DND-41 (cell line): Measurements from ENCODE around the gene PAM.

Source experiments
- ATAC-seq: fragments of 200-7000 bp; cut with Tn5 transposase; 3 replicates; pipeline ENCODE4 v1.9.1; 2021; ENCODE audit warnings: low read depth; ENCODE audit not compliant: insufficient read depth
- DNase-seq: peaks from one replicate; pipeline ENCODE4 v3.0.0-alpha.2; 2020
- H2AFZ ChIP-seq: 2 replicates; pipeline ENCODE4 v1.6.0; 2012; ENCODE audit warnings: low read depth, low read length
- H3K27ac ChIP-seq: 2 replicates; pipeline ENCODE4 v1.5.1; 2012; ENCODE audit warnings: low read length, inconsistent platforms
- H3K27me3 ChIP-seq: fragments of 200-600 bp; sonication (generic); 2 replicates; pipeline ENCODE4 v1.6.0; 2012; ENCODE audit warnings: low read length, mild to moderate bottlenecking, inconsistent platforms; ENCODE audit not compliant: insufficient read depth, poor library complexity
- H3K36me3 ChIP-seq: 2 replicates; pipeline ENCODE4 v1.5.1; 2012; ENCODE audit warnings: low read length, inconsistent platforms; ENCODE audit not compliant: insufficient read depth
- H3K4me1 ChIP-seq: 2 replicates; pipeline ENCODE4 v1.5.1; 2012; ENCODE audit warnings: mild to moderate bottlenecking, low read length; ENCODE audit not compliant: insufficient read depth
- H3K4me2 ChIP-seq: 2 replicates; pipeline ENCODE4 v1.6.0; 2012; ENCODE audit warnings: mild to moderate bottlenecking, moderate library complexity, low read length, inconsistent platforms; ENCODE audit not compliant: insufficient read depth
- H3K4me3 ChIP-seq, 2 experiments: fragments of 200-600 bp in 1 of 2; shearing (Covaris generic) in 1 of 2; 2 replicates each; pipeline ENCODE4 v1.5.1; 2012 to 2016; ENCODE audit warnings: inconsistent platforms in 2 of 2, low read length in 2 of 2, mild to moderate bottlenecking in 2 of 2, low read depth in 1 of 2, moderate library complexity in 1 of 2
- H3K79me2 ChIP-seq: 2 replicates; pipeline ENCODE4 v1.6.0; 2012; ENCODE audit warnings: low read length, inconsistent platforms; ENCODE audit not compliant: insufficient read depth
- H3K9ac ChIP-seq: 2 replicates; pipeline ENCODE4 v1.6.0; 2012; ENCODE audit warnings: low read depth, mild to moderate bottlenecking, inconsistent platforms, low read length, moderate library complexity
- H3K9me3 ChIP-seq: 2 replicates; pipeline ENCODE4 v1.5.1; 2012; ENCODE audit warnings: low read length, moderate library complexity, mild to moderate bottlenecking, inconsistent platforms; ENCODE audit not compliant: insufficient read depth, severe bottlenecking
- H4K20me1 ChIP-seq: 2 replicates; pipeline ENCODE4 v1.6.0; 2012; ENCODE audit warnings: low read length; ENCODE audit not compliant: insufficient read depth
- CTCF ChIP-seq: IDR thresholded peaks from 2 replicates; pipeline ENCODE4 v1.5.1; 2012; ENCODE audit warnings: borderline replicate concordance, low read length, moderate library complexity, mild to moderate bottlenecking; ENCODE audit not compliant: poor library complexity, severe bottlenecking; ENCODE audit errors: extremely low read depth
- EZH2 ChIP-seq: IDR thresholded peaks from 3 replicates; pipeline ENCODE4 v1.6.1; 2012; ENCODE audit warnings: borderline replicate concordance, low read depth, mild to moderate bottlenecking, moderate library complexity, low read length, inconsistent platforms; ENCODE audit not compliant: severe bottlenecking

PAM gene

DNA sequence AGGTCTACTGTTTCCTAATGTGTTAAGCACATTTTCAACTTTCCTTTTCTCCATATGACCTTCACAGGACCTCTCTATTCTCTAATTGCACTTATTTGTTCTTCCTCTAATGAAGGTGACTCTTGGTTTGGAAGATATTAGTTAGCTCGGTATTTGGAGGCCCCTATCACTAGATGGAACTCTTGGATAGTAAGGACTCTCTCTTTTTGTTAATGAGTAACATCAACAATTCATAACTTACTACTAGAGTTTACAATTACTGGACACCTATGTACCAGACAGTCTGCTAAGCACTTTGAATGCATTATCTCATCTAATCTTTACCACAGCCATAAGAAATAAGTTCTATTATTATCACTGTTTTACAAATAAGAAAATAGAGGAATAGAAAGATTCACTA is 23.4 kb upstream of the PAM start:
- ATAC-seq (no peak), DNase-seq (no peak)
- H3K4me2 ChIP-seq = no peak overlapping the region
- H3K79me2 ChIP-seq = no peaks in the 10 kb centered on the region
- no peaks in the 10 kb centered on the region for H4K20me1 ChIP-seq
- no peak overlapping the region for H3K27ac ChIP-seq
- no peak overlapping the region for H3K9ac ChIP-seq
- no peak overlapping the region for H2AFZ ChIP-seq
- TF ChIP-seq CTCF = no peak
- TF ChIP-seq EZH2 = no peak
- H3K27me3 ChIP-seq = no peaks in the 10 kb centered on the region
- no peaks in the 10 kb centered on the region for H3K4me1 ChIP-seq
- no peak overlapping the region for H3K4me3 ChIP-seq
- no peaks in the 10 kb centered on the region for H3K36me3 ChIP-seq
- no peaks in the 10 kb centered on the region for H3K9me3 ChIP-seq

GRCh38 chr5:102733534-102733933 is 21.6 kb upstream of the PAM start:
- Histone ChIP-seq H4K20me1 (no peaks in the 10 kb centered on the region), H3K4me2 (no peak overlapping the region), H3K4me1 (no peaks in the 10 kb centered on the region), H3K27ac (no peak overlapping the region), H3K27me3 (no peaks in the 10 kb centered on the region), H3K79me2 (no peaks in the 10 kb centered on the region), H3K36me3 (no peaks in the 10 kb centered on the region), H2AFZ (no peak overlapping the region), H3K9me3 (no peaks in the 10 kb centered on the region), H3K4me3 (no peak overlapping the region), H3K9ac (no peak overlapping the region)
- TF ChIP-seq EZH2 (no peak), CTCF (no peak)
- ATAC-seq (no peak), DNase-seq (no peak)

GRCh38 chr5:102737161-102737560 is 17.9 kb upstream of the PAM start:
- Histone ChIP-seq H3K4me1 (no peaks in the 10 kb centered on the region), H4K20me1 (no peaks in the 10 kb centered on the region), H3K36me3 (no peaks in the 10 kb centered on the region), H3K9ac (no peak overlapping the region), H3K4me2 (no peak overlapping the region), H3K79me2 (no peaks in the 10 kb centered on the region), H2AFZ (no peak overlapping the region), H3K27me3 (no peaks in the 10 kb centered on the region), H3K9me3 (no peaks in the 10 kb centered on the region), H3K4me3 (no peak overlapping the region), H3K27ac (no peak overlapping the region)
- TF ChIP-seq CTCF (no peak), EZH2 (no peak)
- no peak for ATAC-seq
- DNase-seq = no peak

DNA sequence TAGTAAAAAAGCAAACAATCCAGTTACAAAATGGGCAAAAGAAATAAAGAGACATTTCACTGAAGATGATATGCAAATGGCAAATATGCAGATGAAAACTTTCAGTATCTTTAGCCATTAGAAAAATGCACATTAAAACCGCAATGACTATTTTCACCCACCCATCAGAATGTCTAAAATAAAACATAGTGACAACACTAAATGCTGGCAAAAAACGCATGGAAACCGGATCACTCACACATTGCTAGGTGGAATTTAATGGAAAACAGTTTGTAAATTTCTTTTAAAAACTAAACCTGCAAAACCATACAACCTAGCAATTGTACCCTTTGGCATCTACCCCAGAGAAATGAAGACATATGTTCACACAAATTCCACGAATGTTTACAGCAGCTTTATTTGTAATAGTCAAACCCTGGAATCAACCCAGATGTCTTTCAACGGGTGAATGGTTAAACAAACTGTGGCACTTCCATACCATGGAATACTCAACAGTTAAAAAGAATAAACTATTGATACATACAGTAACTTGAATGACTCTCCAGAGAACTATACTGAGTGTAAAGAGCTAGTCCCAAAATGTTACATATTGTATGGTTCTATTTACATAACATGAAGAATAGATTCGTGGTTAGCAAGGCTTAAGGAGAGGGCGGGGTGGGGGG is 17.2 kb upstream of the PAM start:
- no peaks in the 10 kb centered on the region for H3K9me3 ChIP-seq
- ATAC-seq (no peak), DNase-seq (no peak)
- H3K27me3 ChIP-seq = no peaks in the 10 kb centered on the region
- no peak overlapping the region for H2AFZ ChIP-seq
- no peak overlapping the region for H3K4me3 ChIP-seq
- no peak overlapping the region for H3K9ac ChIP-seq
- H3K27ac ChIP-seq = no peak overlapping the region
- no peaks in the 10 kb centered on the region for H3K4me1 ChIP-seq
- no peaks in the 10 kb centered on the region for H4K20me1 ChIP-seq
- H3K36me3 ChIP-seq = no peaks in the 10 kb centered on the region
- no peaks in the 10 kb centered on the region for H3K79me2 ChIP-seq
- TF ChIP-seq CTCF (no peak), EZH2 (no peak)
- H3K4me2 ChIP-seq = no peak overlapping the region
